HepG2 (cell line): Measurements from ENCODE around the gene ALG8. TPM values are rescaled to one million over a fixed set of nuclear protein-coding genes. Genes with fewer than 3 reads are reported as not detected.

Experiments used
- BCL6 ChIP-seq: IDR thresholded peaks from 2 replicates; pipeline ENCODE4 v1.6.1; 2016; ENCODE audit warnings: missing genetic modification reagents, missing compliant biosample characterization
- CHD4 ChIP-seq: fragments of 200-600 bp; sonication (generic); IDR thresholded peaks from 2 replicates; pipeline ENCODE4 v1.7.0; 2017; ENCODE audit warnings: mild to moderate bottlenecking, low read length, borderline replicate concordance
- ELF3 ChIP-seq: IDR thresholded peaks from 2 replicates; pipeline ENCODE4 v1.6.1; 2016; ENCODE audit warnings: missing genetic modification reagents, missing compliant biosample characterization
- HDAC1 ChIP-seq: sonication (generic); formaldehyde crosslinking; IDR thresholded peaks from 2 replicates; pipeline ENCODE4 v1.5.1; 2020; ENCODE audit warnings: mild to moderate bottlenecking, missing genetic modification reagents
- HMG20A ChIP-seq: IDR thresholded peaks from 2 replicates; pipeline ENCODE4 v1.6.1; 2016; ENCODE audit warnings: borderline replicate concordance
- NPAS2 ChIP-seq: sonication (generic); formaldehyde crosslinking; IDR thresholded peaks from 2 replicates; pipeline ENCODE4 v1.8.0; 2022; ENCODE audit warnings: mild to moderate bottlenecking, missing genetic modification reagents, borderline replicate concordance
- NR2F6 ChIP-seq, 2 experiments: IDR thresholded peaks; 2 replicates each; pipeline ENCODE4 v1.6.1; 2016; ENCODE audit warnings: antibody characterized with exemption in 1 of 2, mild to moderate bottlenecking in 1 of 2
- ZBTB7B ChIP-seq: sonication (generic); formaldehyde crosslinking; IDR thresholded peaks from 2 replicates; pipeline ENCODE4 v1.4.0; 2020; ENCODE audit warnings: missing genetic modification reagents
- ZMYM2 ChIP-seq: sonication (generic); formaldehyde crosslinking; IDR thresholded peaks from 2 replicates; pipeline ENCODE4 v1.8.0; 2022; ENCODE audit warnings: mild to moderate bottlenecking, missing genetic modification reagents
- ZMYM3 ChIP-seq: sonication (generic); formaldehyde crosslinking; IDR thresholded peaks from 2 replicates; pipeline ENCODE4 v1.5.1; 2020; ENCODE audit warnings: mild to moderate bottlenecking, missing genetic modification reagents
- ZNF160 ChIP-seq: sonication (generic); formaldehyde crosslinking; IDR thresholded peaks from 2 replicates; pipeline ENCODE4 v1.8.0; 2022; ENCODE audit warnings: mild to moderate bottlenecking, inconsistent platforms, missing genetic modification reagents
- ZNF17 ChIP-seq: sonication (generic); formaldehyde crosslinking; IDR thresholded peaks from 2 replicates; pipeline ENCODE4 v1.5.0; 2020; ENCODE audit warnings: mild to moderate bottlenecking, missing genetic modification reagents
- ZNF276 ChIP-seq: sonication (generic); formaldehyde crosslinking; IDR thresholded peaks from 2 replicates; pipeline ENCODE4 v1.4.0; 2020; ENCODE audit warnings: mild to moderate bottlenecking, low read depth, missing genetic modification reagents
- ZNF318 ChIP-seq: sonication (generic); formaldehyde crosslinking; IDR thresholded peaks from 2 replicates; pipeline ENCODE4 v1.4.0; 2020; ENCODE audit warnings: mild to moderate bottlenecking, missing genetic modification reagents
- ZNF619 ChIP-seq: sonication (generic); formaldehyde crosslinking; IDR thresholded peaks from 2 replicates; pipeline ENCODE4 v1.4.0; 2020; ENCODE audit warnings: mild to moderate bottlenecking, missing genetic modification reagents
- ZNF737 ChIP-seq: sonication (generic); formaldehyde crosslinking; IDR thresholded peaks from 2 replicates; pipeline ENCODE4 v1.5.0; 2020; ENCODE audit warnings: missing genetic modification reagents, mild to moderate bottlenecking, borderline replicate concordance
- polyA plus RNA-seq, 8 experiments: library from polyadenylated mRNA; depleted of rRNA in 3 of 8; stranded (reverse) in 7 of 8; unstranded in 1 of 8; fragments of >200 nt; fragmentation: Illumina TruSeq in 4 of 8; extraction: Trizol in 4 of 8; gene quantifications; 2 replicates each; pipeline versions ENCODE4 v1.2.1 to v1.2.3, GENCODE V29; 2011 to 2016; ENCODE audit warnings: low read depth in 4 of 8, missing spikeins in 1 of 8, mixed read lengths in 1 of 8; ENCODE audit not compliant: insufficient read depth in 1 of 8
- total RNA-seq, 5 experiments: library from RNA; depleted of rRNA; stranded (reverse); fragments of >200 nt; fragmentation: Illumina TruSeq; extraction: Trizol; gene quantifications; 2 replicates each; pipeline ENCODE4 v1.2.3, GENCODE V29; 2016; ENCODE audit warnings: low read depth in 1 of 5

Gene ALG8
- total and polyA plus RNA-seq, 2 of the 13 experiments (the other 11 are each of a cell fraction or from before 2014, with no cell fraction given) = 75.8 to 88.0 TPM

- TF ChIP-seq ZNF17 (CRISPR knock-in tag) (0 out of 2 replicates have a peak, but pooled peaks have one; percentile 40), ZNF276 (CRISPR knock-in tag) (no peak), ZMYM3 (CRISPR knock-in tag) (peak; percentile 94), NR2F6 (IDR thresholded peaks at IDR 0.05) (no peak), NR2F6 (CRISPR knock-in tag; IDR thresholded peaks at IDR 0.05) (no peak), ZNF737 (CRISPR knock-in tag) (0 out of 2 replicates have a peak, but pooled peaks have one; percentile 49), HDAC1 (CRISPR knock-in tag) (no peak), ELF3 (CRISPR knock-in tag) (no peak), CHD4 (peak; percentile 88), BCL6 (peak; percentile 60; the same call in 1 of the 2 replicates), NPAS2 (no peak), ZNF160 (no peak), ZNF318 (CRISPR knock-in tag) (no peak), ZBTB7B (CRISPR knock-in tag) (0 out of 2 replicates have a peak, but pooled peaks have one; percentile 7), ZNF619 (CRISPR knock-in tag) (0 out of 2 replicates have a peak, but pooled peaks have one; percentile 2), ZMYM2 (CRISPR knock-in tag) (peak; percentile 23; the same call in 1 of the 2 replicates), HMG20A (CRISPR knock-in tag) (no peak)
These were observed 568 bp downstream of the ALG8 start (continued) for GRCh38 chr11:78138694-78139421.
